Measurements from ENCODE around the gene TLR1.
"Not testable (repeated sequence)": the region's sequence is repeated elsewhere in the genome, so short reads cannot be mapped to it uniquely, and the experiment has no call there.

The TLR1 gene

GRCh38 chr4:38774181-38774955 lies 30.2 kb downstream of the TLR1 start:
- DNase-seq (ENCODE audit: low read depth) = no peak

GRCh38 chr4:38770281-38770680 lies 34.3 kb downstream of the TLR1 start:
- DNase-seq (ENCODE audit: low read depth) = not testable (repeated sequence)

GRCh38 chr4:38769857-38770256 lies 34.7 kb downstream of the TLR1 start:
- DNase-seq (ENCODE audit: low read depth) = no peak

GRCh38 chr4:38769441-38769840 lies 35.1 kb downstream of the TLR1 start:
- no peak for DNase-seq (ENCODE audit: low read depth)

- DNase-seq (ENCODE audit: low read depth) = no peak
These were observed 35.6 kb downstream of the TLR1 start for GRCh38 chr4:38768968-38769394.

- DNase-seq (ENCODE audit: low read depth) = not testable (repeated sequence)
These were observed 37.7 kb downstream of the TLR1 start for GRCh38 chr4:38766940-38767339.

GRCh38 chr4:38765382-38765781 lies 39.2 kb downstream of the TLR1 start:
- DNase-seq (ENCODE audit: low read depth) = no peak

GRCh38 chr4:38764277-38764676 lies 40.3 kb downstream of the TLR1 start:
- no peak for DNase-seq (ENCODE audit: low read depth)

GRCh38 chr4:38762560-38762959 lies 42.0 kb downstream of the TLR1 start:
- DNase-seq (ENCODE audit: low read depth) = no peak

- no peak for DNase-seq (ENCODE audit: low read depth)
These were observed 44.8 kb downstream of the TLR1 start for GRCh38 chr4:38759790-38760122.

- peak; percentile 60 for DNase-seq (ENCODE audit: low read depth)
These were observed 45.3 kb downstream of the TLR1 start for GRCh38 chr4:38759113-38759789.

- no peak for DNase-seq (ENCODE audit: low read depth)
These were observed 46.5 kb downstream of the TLR1 start for GRCh38 chr4:38757945-38758600.

GRCh38 chr4:38752941-38753806 lies 51.4 kb downstream of the TLR1 start:
- DNase-seq (ENCODE audit: low read depth) = peak; percentile 99

GRCh38 chr4:38752372-38752940 lies 52.1 kb downstream of the TLR1 start:
- DNase-seq (ENCODE audit: low read depth) = peak; percentile 15

GRCh38 chr4:38751341-38752010 lies 53.1 kb downstream of the TLR1 start:
- no peak for DNase-seq (ENCODE audit: low read depth)

- no peak for DNase-seq (ENCODE audit: low read depth)
These were observed 55.3 kb downstream of the TLR1 start for GRCh38 chr4:38749336-38749735.

- no peak for DNase-seq (ENCODE audit: low read depth)
These were observed 57.0 kb downstream of the TLR1 start for GRCh38 chr4:38747629-38748028.

Data from fibroblast of gingiva (primary cell).